HepG2 (cell line): ENCODE data around the gene GTF2H4. TPM values are rescaled to one million over a fixed set of nuclear protein-coding genes. Genes with fewer than 3 reads are reported as not detected.
"Not testable (repeated sequence)": the region's sequence is repeated elsewhere in the genome, so short reads cannot be mapped to it uniquely, and the experiment has no call there.

ENCODE experiments used
- EHMT2 ChIP-seq: fragments of 200-600 bp; sonication (generic); IDR thresholded peaks from 2 replicates; pipeline ENCODE4 v1.7.0; 2017; ENCODE audit warnings: antibody characterized with exemption, low read depth, low read length, borderline replicate concordance
- GFI1 ChIP-seq: sonication (generic); formaldehyde crosslinking; IDR thresholded peaks from 2 replicates; pipeline ENCODE4 v1.5.0; 2020; ENCODE audit warnings: missing genetic modification reagents, mild to moderate bottlenecking, borderline replicate concordance
- MED8 ChIP-seq: sonication (generic); formaldehyde crosslinking; IDR thresholded peaks from 2 replicates; pipeline ENCODE4 v1.8.1; 2023; ENCODE audit warnings: mild to moderate bottlenecking, missing genetic modification reagents; ENCODE audit not compliant: insufficient replicate concordance
- POLR2AphosphoS5 ChIP-seq: IDR thresholded peaks from 2 replicates; pipeline ENCODE4 v1.6.1; 2012; ENCODE audit warnings: low read depth, low read length
- RARA ChIP-seq: IDR thresholded peaks from 2 replicates; pipeline ENCODE4 v1.6.1; 2016; ENCODE audit warnings: missing genetic modification reagents, missing compliant biosample characterization
- SOX6 ChIP-seq, 2 experiments: fragments of 450-650 bp in 1 of 2; sonication (generic) in 1 of 2; formaldehyde crosslinking in 1 of 2; IDR thresholded peaks; 2 replicates each; pipeline versions ENCODE4 v1.4.0 to v1.6.1; 2017 to 2020; ENCODE audit warnings: antibody characterized with exemption in 1 of 2, mild to moderate bottlenecking in 1 of 2, missing genetic modification reagents in 1 of 2
- TCF12 ChIP-seq, 2 experiments: fragments of 450-650 bp in 1 of 2; sonication (generic) in 1 of 2; formaldehyde crosslinking in 1 of 2; IDR thresholded peaks; 2 replicates each; pipeline versions ENCODE4 v1.6.1 to v1.8.0; 2017 to 2022; ENCODE audit warnings: antibody characterized with exemption in 1 of 2, mild to moderate bottlenecking in 1 of 2, missing genetic modification reagents in 1 of 2, moderate library complexity in 1 of 2
- ZBTB42 ChIP-seq: sonication (generic); formaldehyde crosslinking; IDR thresholded peaks from 2 replicates; pipeline ENCODE4 v1.5.0; 2020; ENCODE audit warnings: mild to moderate bottlenecking, missing genetic modification reagents
- ZEB1 ChIP-seq: IDR thresholded peaks from 2 replicates; pipeline ENCODE4 v1.6.1; 2012; ENCODE audit warnings: mild to moderate bottlenecking, low read depth, inconsistent platforms; ENCODE audit not compliant: insufficient replicate concordance
- ZNF18 ChIP-seq: sonication (generic); formaldehyde crosslinking; IDR thresholded peaks from 2 replicates; pipeline ENCODE4 v1.8.0; 2022; ENCODE audit warnings: mild to moderate bottlenecking, missing genetic modification reagents; ENCODE audit not compliant: insufficient replicate concordance
- ZNF292 ChIP-seq: sonication (generic); formaldehyde crosslinking; IDR thresholded peaks from 2 replicates; pipeline ENCODE4 v1.8.1; 2022; ENCODE audit warnings: mild to moderate bottlenecking, low read depth, missing genetic modification reagents, borderline replicate concordance
- ZNF317 ChIP-seq: sonication (generic); formaldehyde crosslinking; IDR thresholded peaks from 2 replicates; pipeline ENCODE4 v1.5.0; 2020; ENCODE audit warnings: mild to moderate bottlenecking, missing genetic modification reagents
- ZNF337 ChIP-seq: sonication (generic); formaldehyde crosslinking; IDR thresholded peaks from 2 replicates; pipeline ENCODE4 v1.5.1; 2020; ENCODE audit warnings: missing genetic modification reagents, low read depth, mild to moderate bottlenecking, borderline replicate concordance
- ZNF343 ChIP-seq: sonication (generic); formaldehyde crosslinking; IDR thresholded peaks from 2 replicates; pipeline ENCODE4 v1.4.0; 2020; ENCODE audit warnings: mild to moderate bottlenecking, missing genetic modification reagents
- ZNF749 ChIP-seq: sonication (generic); formaldehyde crosslinking; IDR thresholded peaks from 2 replicates; pipeline ENCODE4 v1.8.0; 2022; ENCODE audit warnings: mild to moderate bottlenecking, missing genetic modification reagents, moderate library complexity, borderline replicate concordance
- polyA plus RNA-seq, 8 experiments: library from polyadenylated mRNA; depleted of rRNA in 3 of 8; stranded (reverse) in 7 of 8; unstranded in 1 of 8; fragments of >200 nt; fragmentation: Illumina TruSeq in 4 of 8; extraction: Trizol in 4 of 8; gene quantifications; 2 replicates each; pipeline versions ENCODE4 v1.2.1 to v1.2.3, GENCODE V29; 2011 to 2016; ENCODE audit warnings: low read depth in 4 of 8, missing spikeins in 1 of 8, mixed read lengths in 1 of 8; ENCODE audit not compliant: insufficient read depth in 1 of 8
- total RNA-seq, 5 experiments: library from RNA; depleted of rRNA; stranded (reverse); fragments of >200 nt; fragmentation: Illumina TruSeq; extraction: Trizol; gene quantifications; 2 replicates each; pipeline ENCODE4 v1.2.3, GENCODE V29; 2016; ENCODE audit warnings: low read depth in 1 of 5

Gene GTF2H4
- total and polyA plus RNA-seq, 2 of the 13 experiments (the other 11 are each of a cell fraction or from before 2014, with no cell fraction given), result 15.9 to 49.3 TPM

- TF ChIP-seq TCF12, SOX6 (IDR thresholded peaks at IDR 0.05): not testable (repeated sequence)
- TF ChIP-seq TCF12 (CRISPR knock-in tag; IDR thresholded peaks at IDR 0.05) (peak; percentile 44), EHMT2 (peak; percentile 61; the same call in 1 of the 2 replicates), MED8 (CRISPR knock-in tag) (peak; percentile 38), ZNF292 (CRISPR knock-in tag) (peak; percentile 60; the same call in 1 of the 2 replicates), SOX6 (CRISPR knock-in tag; IDR thresholded peaks at IDR 0.05) (peak; percentile 53), ZNF749 (CRISPR knock-in tag) (0 out of 2 replicates have a peak, but pooled peaks have one; percentile 14), ZEB1 (peak; percentile 11), ZNF337 (CRISPR knock-in tag) (0 out of 2 replicates have a peak, but pooled peaks have one; percentile 30), ZNF343 (CRISPR knock-in tag) (0 out of 2 replicates have a peak, but pooled peaks have one; percentile 6), ZBTB42 (0 out of 2 replicates have a peak, but pooled peaks have one; percentile 2), ZNF317 (CRISPR knock-in tag) (peak; percentile 52; the same call in 1 of the 2 replicates), GFI1 (peak; percentile 81), POLR2AphosphoS5 (peak; percentile 18; the same call in 1 of the 2 replicates), ZNF18 (peak; percentile 39), RARA (CRISPR knock-in tag) (0 out of 2 replicates have a peak, but pooled peaks have one; percentile 15)
These were observed 683 bp upstream of the GTF2H4 start (continued) for GRCh38 chr6:30907290-30907757.
